ENCODE results near the gene IARS2.
"Not testable (repeated sequence)": the region's sequence is repeated elsewhere in the genome, so short reads cannot be mapped to it uniquely, and the experiment has no call there.

Gene IARS2

GRCh38 chr1:220113136-220113695, 19.3 kb downstream of the IARS2 start:
- peak; percentile 60 for DNase-seq

GRCh38 chr1:220119043-220119512, 25.1 kb downstream of the IARS2 start:
- DNase-seq: no peak

- no peak for DNase-seq
These were observed 28.0 kb downstream of the IARS2 start for GRCh38 chr1:220121791-220122530.

- DNase-seq: no peak
These were observed 29.1 kb downstream of the IARS2 start for GRCh38 chr1:220123066-220123465.

- DNase-seq: no peak
These were observed 30.0 kb downstream of the IARS2 start for GRCh38 chr1:220123889-220124288.

GRCh38 chr1:220124542-220124941, 30.6 kb downstream of the IARS2 start:
- DNase-seq: no peak

GRCh38 chr1:220127076-220127475, 33.1 kb downstream of the IARS2 start:
- DNase-seq: no peak

GRCh38 chr1:220129479-220130210, 35.7 kb downstream of the IARS2 start:
- no peak for DNase-seq

- DNase-seq: no peak
These were observed 41.8 kb downstream of the IARS2 start for GRCh38 chr1:220135755-220136154.

GRCh38 chr1:220137019-220137786, 43.3 kb downstream of the IARS2 start:
- DNase-seq: peak; percentile 45

- DNase-seq: no peak
These were observed 46.0 kb downstream of the IARS2 start for GRCh38 chr1:220139966-220140365.

- DNase-seq: no peak
These were observed 50.1 kb downstream of the IARS2 start for GRCh38 chr1:220144051-220144450.

- DNase-seq: no peak
These were observed 55.8 kb downstream of the IARS2 start for GRCh38 chr1:220149742-220150141.

GRCh38 chr1:220151454-220151853, 57.5 kb downstream of the IARS2 start:
- DNase-seq: no peak

- no peak for DNase-seq
These were observed 59.2 kb downstream of the IARS2 start for GRCh38 chr1:220153147-220153546.

- peak; percentile 43 for DNase-seq
These were observed 62.8 kb downstream of the IARS2 start for GRCh38 chr1:220156620-220157146.

GRCh38 chr1:220157738-220158137, 63.8 kb downstream of the IARS2 start:
- no peak for DNase-seq

GRCh38 chr1:220158530-220158929, 64.6 kb downstream of the IARS2 start:
- not testable (repeated sequence) for DNase-seq

- no peak for DNase-seq
These were observed 65.1 kb downstream of the IARS2 start for GRCh38 chr1:220159041-220159440.

- no peak for DNase-seq
These were observed 66.1 kb downstream of the IARS2 start for GRCh38 chr1:220160027-220160426.

- no peak for DNase-seq
These were observed 70.2 kb downstream of the IARS2 start for GRCh38 chr1:220164116-220164515.

- no peak for DNase-seq
These were observed 70.6 kb downstream of the IARS2 start for GRCh38 chr1:220164517-220164916.

GRCh38 chr1:220166853-220167252, 72.9 kb downstream of the IARS2 start:
- DNase-seq: no peak

Measured in activated CD4-positive, alpha-beta T cell treated with anti-CD3 and anti-CD28 coated beads, Interleukin-2, amount 50 U/mL, for 16 hours (primary cell).